IMR-90 (cell line): Measurements from ENCODE around the gene DNAH9. TPM values are rescaled to one million over a fixed set of nuclear protein-coding genes. Genes with fewer than 3 reads are reported as not detected.

ENCODE experiments used
- ATAC-seq: fragments of 200-7000 bp; cut with Tn5 transposase; 2 replicates; pipeline ENCODE4 v1.9.1; 2020; ENCODE audit warnings: low read depth, mild to moderate bottlenecking, moderate library complexity
- BruUV-seq: library from RNA; stranded (reverse); fragments of 400-500 nt; replicated peaks from 2 replicates; lab custom pipeline; 2021; lab: Mats Ljungman, UMichigan
- CTCF ChIA-PET: fragments of 300-600 bp; formaldehyde crosslinking; extraction: SDS; loops from one replicate; lab custom pipeline; 2021; ENCODE audit warnings: antibody characterized with exemption; lab: Yijun Ruan, JAX
- POLR2A ChIA-PET: fragments of 300-600 bp; sonication (Branson Sonifier 250); formaldehyde crosslinking; loops from one replicate; lab custom pipeline; 2022; ENCODE audit warnings: antibody characterized with exemption; ENCODE audit not compliant: unreplicated experiment; lab: Charles Lee
- DNase-seq: peaks from one replicate; pipeline ENCODE4 v3.0.0; 2013
- H2AFZ ChIP-seq: replicated peaks from 2 replicates; pipeline ENCODE3; 2013; ENCODE audit warnings: low read length, mild to moderate bottlenecking; ENCODE audit not compliant: poor library complexity
- H2AK5ac ChIP-seq: 2 replicates; pipeline ENCODE4 v1.6.1; 2013; ENCODE audit warnings: low read depth, low read length, inconsistent platforms
- H2AK9ac ChIP-seq: replicated peaks from 2 replicates; pipeline ENCODE3; 2013; ENCODE audit warnings: mild to moderate bottlenecking, low read depth, low read length, moderate library complexity; ENCODE audit not compliant: poor library complexity
- H2BK120ac ChIP-seq: 2 replicates; pipeline ENCODE4 v1.6.1; 2013; ENCODE audit warnings: low read depth, low read length, inconsistent platforms
- H2BK15ac ChIP-seq: 3 replicates; pipeline ENCODE4 v1.6.1; 2013; ENCODE audit warnings: low read depth, low read length, inconsistent platforms
- H2BK20ac ChIP-seq: 2 replicates; pipeline ENCODE4 v1.6.1; 2013; ENCODE audit warnings: low read depth, mild to moderate bottlenecking, inconsistent platforms, low read length, moderate library complexity
- H2BK5ac ChIP-seq: 2 replicates; pipeline ENCODE4 v1.6.1; 2013; ENCODE audit warnings: mild to moderate bottlenecking, low read depth, low read length, inconsistent platforms; ENCODE audit not compliant: poor library complexity, severe bottlenecking
- H3K14ac ChIP-seq: replicated peaks from 2 replicates; pipeline ENCODE4 v1.6.1; 2013; ENCODE audit warnings: low read depth, low read length, inconsistent platforms
- H3K18ac ChIP-seq: 2 replicates; pipeline ENCODE4 v1.6.1; 2013; ENCODE audit warnings: low read depth, low read length, control low read depth
- H3K23ac ChIP-seq: 2 replicates; pipeline ENCODE4 v1.6.1; 2013; ENCODE audit warnings: low read depth, low read length, inconsistent platforms
- H3K27ac ChIP-seq: 2 replicates; pipeline ENCODE4 v1.5.1; 2013; ENCODE audit warnings: mild to moderate bottlenecking, control low read depth, low read length; ENCODE audit not compliant: insufficient read depth
- H3K27me3 ChIP-seq: 2 replicates; pipeline ENCODE4 v1.6.1; 2013; ENCODE audit warnings: low read length; ENCODE audit not compliant: control insufficient read depth, insufficient read depth
- H3K36me3 ChIP-seq: 2 replicates; pipeline ENCODE4 v1.6.1; 2013; ENCODE audit warnings: low read length, mixed read lengths; ENCODE audit not compliant: control insufficient read depth, insufficient read depth
- H3K4ac ChIP-seq: 2 replicates; pipeline ENCODE4 v1.6.1; 2013; ENCODE audit warnings: low read depth, low read length, inconsistent platforms
- H3K4me1 ChIP-seq: 2 replicates; pipeline ENCODE4 v1.6.1; 2013; ENCODE audit warnings: low read length, mixed read lengths; ENCODE audit not compliant: control insufficient read depth, insufficient read depth
- H3K4me2 ChIP-seq: 2 replicates; pipeline ENCODE4 v1.6.1; 2013; ENCODE audit warnings: low read depth, mild to moderate bottlenecking, control low read depth, low read length, moderate library complexity
- H3K4me3 ChIP-seq: 2 replicates; pipeline ENCODE4 v1.5.1; 2013; ENCODE audit warnings: low read depth, mild to moderate bottlenecking, control low read depth, low read length, moderate library complexity; ENCODE audit not compliant: insufficient read depth
- H3K56ac ChIP-seq: 2 replicates; pipeline ENCODE4 v1.6.1; 2013; ENCODE audit warnings: low read length, inconsistent platforms; ENCODE audit not compliant: insufficient read depth; ENCODE audit errors: extremely low read depth
- H3K79me1 ChIP-seq, 2 experiments: 2 replicates each; pipeline ENCODE4 v1.6.1; 2013; ENCODE audit warnings: low read length in 2 of 2, inconsistent platforms in 1 of 2, low read depth in 1 of 2
- H3K9ac ChIP-seq: 2 replicates; pipeline ENCODE4 v1.6.1; 2013; ENCODE audit warnings: low read depth, low read length, control low read depth
- H3K9me1 ChIP-seq: 2 replicates; pipeline ENCODE4 v1.6.1; 2013; ENCODE audit warnings: low read length, inconsistent platforms; ENCODE audit not compliant: insufficient read depth
- H3K9me3 ChIP-seq: 2 replicates; pipeline ENCODE4 v1.6.1; 2013; ENCODE audit warnings: low read length; ENCODE audit not compliant: control insufficient read depth, insufficient read depth
- H4K20me1 ChIP-seq: 2 replicates; pipeline ENCODE4 v1.6.1; 2013; ENCODE audit warnings: low read length, inconsistent platforms; ENCODE audit not compliant: insufficient read depth
- H4K5ac ChIP-seq: 2 replicates; pipeline ENCODE4 v1.6.1; 2013; ENCODE audit warnings: mild to moderate bottlenecking, low read depth, low read length, control low read depth
- H4K8ac ChIP-seq, 2 experiments: 2 replicates each; pipeline ENCODE4 v1.6.1; 2013; ENCODE audit warnings: low read depth in 2 of 2, low read length in 2 of 2, control low read depth in 1 of 2, inconsistent platforms in 1 of 2
- H4K91ac ChIP-seq: 2 replicates; pipeline ENCODE4 v1.6.1; 2013; ENCODE audit warnings: low read depth, low read length, inconsistent platforms; ENCODE audit not compliant: insufficient read depth
- BHLHE40 ChIP-seq: fragments of 150-350 bp; IDR thresholded peaks from 2 replicates; pipeline ENCODE4 v1.6.1; 2016; ENCODE audit warnings: mild to moderate bottlenecking, low read depth, low read length
- CEBPB ChIP-seq: IDR thresholded peaks from 2 replicates; pipeline ENCODE4 v1.6.1; 2012; ENCODE audit warnings: low read depth, low read length, improper control_type of control experiment
- CHD1 ChIP-seq: IDR thresholded peaks from 2 replicates; pipeline ENCODE4 v1.6.1; 2012; ENCODE audit warnings: low read depth, low read length, improper control_type of control experiment
- FOS ChIP-seq: fragments of 150-350 bp; IDR thresholded peaks from 2 replicates; pipeline ENCODE4 v1.6.1; 2016; ENCODE audit warnings: low read depth, low read length
- MAFK ChIP-seq: IDR thresholded peaks from 2 replicates; pipeline ENCODE4 v1.6.1; 2012; ENCODE audit warnings: low read depth, low read length, improper control_type of control experiment
- MAZ ChIP-seq: IDR thresholded peaks from 2 replicates; pipeline ENCODE4 v1.6.1; 2012; ENCODE audit warnings: low read depth, mild to moderate bottlenecking, low read length, improper control_type of control experiment, moderate library complexity, borderline replicate concordance
- MXI1 ChIP-seq: IDR thresholded peaks from 2 replicates; pipeline ENCODE4 v1.6.1; 2012; ENCODE audit warnings: low read depth, mild to moderate bottlenecking, low read length, moderate library complexity, borderline replicate concordance
- NFE2L2 ChIP-seq: fragments of 150-350 bp; IDR thresholded peaks from 2 replicates; pipeline ENCODE4 v1.6.1; 2016; ENCODE audit warnings: low read depth, mild to moderate bottlenecking, low read length
- POLR2A ChIP-seq: IDR thresholded peaks from 2 replicates; pipeline ENCODE4 v1.6.1; 2012; ENCODE audit warnings: mild to moderate bottlenecking, low read depth, low read length
- RAD21 ChIP-seq: IDR thresholded peaks from 2 replicates; pipeline ENCODE4 v1.6.1; 2012; ENCODE audit warnings: low read length, improper control_type of control experiment
- RCOR1 ChIP-seq: IDR thresholded peaks from 2 replicates; pipeline ENCODE4 v1.6.1; 2012; ENCODE audit warnings: mild to moderate bottlenecking, low read length, improper control_type of control experiment; ENCODE audit not compliant: insufficient replicate concordance
- RFX5 ChIP-seq: IDR thresholded peaks from 2 replicates; pipeline ENCODE4 v1.8.0; 2012; ENCODE audit warnings: low read depth, mild to moderate bottlenecking, low read length, moderate library complexity
- WGBS, 2 experiments: methylation state at CpG; one replicate each; pipeline versions ENCODE4 v1.1.5 to v1.1.7; 2013; ENCODE audit warnings: missing lambda C conversion rate in 2 of 2; ENCODE audit not compliant: insufficient read length in 1 of 2; ENCODE audit errors: extremely low coverage in 2 of 2; 5-methylcytosine and 5-hydroxymethylcytosine counted together
- dilution Hi-C: fragments of 300-500 bp; cut with HindIII; formaldehyde crosslinking; loops from one replicate; pipeline ENCODE4 v1.14.3; 2018; ENCODE audit warnings: low sequenced_read_pairs; ENCODE audit not compliant: unreplicated experiment
- in situ Hi-C: fragments of 300-500 bp; cut with MboI; formaldehyde crosslinking; loops from 3 replicates; pipeline ENCODE4 v1.14.3; 2019; ENCODE audit warnings: low sequenced_read_pairs, inconsistent platforms, mixed read lengths
- intact Hi-C: fragments of 100-400 bp; cut with micrococcal nuclease; formaldehyde crosslinking; loops from 2 replicates; pipeline ENCODE4 v1.10.0; 2022
- polyA plus RNA-seq, 3 experiments: library from polyadenylated mRNA; depleted of rRNA; stranded (reverse); fragments of >200 nt; gene quantifications; 2 replicates each; pipeline ENCODE4 v1.2.3, GENCODE V29; 2012; ENCODE audit warnings: low replicate concordance in 1 of 3
- total RNA-seq: library from RNA; depleted of rRNA; stranded (reverse); fragments of >200 nt; gene quantifications from 2 replicates; pipeline ENCODE4 v1.2.3, GENCODE V29; 2012
- TF ChIP-seq, protein P1 (sequence below): fragments of 150-350 bp; IDR thresholded peaks from 2 replicates; pipeline ENCODE4 v1.6.1; 2016; ENCODE audit warnings: low read depth, mild to moderate bottlenecking, low read length, moderate library complexity, borderline replicate concordance
- TF ChIP-seq, protein P2 (sequence below): fragments of 150-350 bp; IDR thresholded peaks from 2 replicates; pipeline ENCODE4 v1.6.1; 2017; ENCODE audit warnings: mild to moderate bottlenecking, antibody characterized with exemption, low read length, low read depth
- TF ChIP-seq, protein P3 (sequence below): conservative IDR thresholded peaks from 2 replicates; pipeline ENCODE4 v1.5.1; 2012; ENCODE audit warnings: mild to moderate bottlenecking, low read depth, low read length, improper control_type of control experiment

Gene DNAH9
- total and polyA plus RNA-seq, 2 of the 4 experiments (the other 2 are of a cell fraction): not detected

DNA sequence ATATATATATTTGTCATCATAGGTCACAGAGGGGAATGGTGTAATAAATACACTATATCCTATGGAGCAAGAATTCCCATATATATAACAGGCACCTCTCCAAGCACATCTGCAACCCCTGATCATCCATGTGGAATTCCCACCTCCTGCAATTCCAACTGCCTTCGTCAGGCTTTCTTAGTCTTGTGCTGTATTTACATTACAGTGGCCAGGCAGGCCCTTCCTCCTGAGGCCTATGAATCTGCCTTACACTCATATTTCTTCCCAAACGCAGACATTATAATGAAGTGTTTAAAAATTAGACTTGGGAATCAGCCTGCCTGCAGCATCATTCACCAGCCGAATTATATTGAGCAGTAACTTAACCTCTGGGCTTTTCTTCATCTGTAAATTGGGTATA, 19.3 kb upstream of the DNAH9 start:
- in situ Hi-C loops: no loop called here
- no peak overlapping the region for H4K8ac ChIP-seq

More for the DNA sequence above, 19.3 kb upstream of the DNAH9 start:
- Histone ChIP-seq H4K5ac (no peak overlapping the region), H3K27me3 (no peaks in the 10 kb centered on the region), H3K23ac (no peak overlapping the region), H3K27ac (no peak overlapping the region), H2AK5ac (no peak overlapping the region), H3K79me1 (no peaks in the 10 kb centered on the region), H3K9ac (no peak overlapping the region), H2BK5ac (no peak overlapping the region), H3K9me3 (peaks cover 22% of the 10 kb centered on the region; the same call in 1 of the 2 replicates), H4K91ac (no peak overlapping the region), H2BK15ac (no peak overlapping the region), H3K4me3 (no peak overlapping the region), H2AK9ac (no peak overlapping the region), H3K18ac (no peak overlapping the region), H3K4me1 (no peaks in the 10 kb centered on the region), H3K56ac (no peak overlapping the region), H2BK20ac (no peak overlapping the region), H4K20me1 (no peaks in the 10 kb centered on the region), H3K14ac (no peak overlapping the region), H2BK120ac (no peak overlapping the region), H3K9me1 (no peaks in the 10 kb centered on the region), H3K36me3 (no peaks in the 10 kb centered on the region), H3K4ac (no peak overlapping the region), H3K4me2 (no peak overlapping the region), H2AFZ (no peak overlapping the region)
- ATAC-seq (no peak), DNase-seq (no peak)
- no TSS peak for BruUV-seq
- CTCF ChIA-PET: interaction anchor here (0.6 kb wide), 1 partner anchor 9 kb away, joined by 3 read pairs; no protein-coding TSS in a partner anchor
- intact Hi-C loops (no loop called here), dilution Hi-C loops (no loop called here)
- no CpG with 5 or more reads among the region's 3 CpGs for WGBS, 2 experiments
- TF ChIP-seq CEBPB (no peak), MAFK (no peak), NFE2L2 (no peak), BHLHE40 (no peak), MAZ (no peak), MXI1 (no peak), RCOR1 (no peak), RAD21 (no peak), CHD1 (no peak), POLR2A (no peak), FOS (no peak), RFX5 (no peak)
- TF ChIP-seq, protein P1, sequence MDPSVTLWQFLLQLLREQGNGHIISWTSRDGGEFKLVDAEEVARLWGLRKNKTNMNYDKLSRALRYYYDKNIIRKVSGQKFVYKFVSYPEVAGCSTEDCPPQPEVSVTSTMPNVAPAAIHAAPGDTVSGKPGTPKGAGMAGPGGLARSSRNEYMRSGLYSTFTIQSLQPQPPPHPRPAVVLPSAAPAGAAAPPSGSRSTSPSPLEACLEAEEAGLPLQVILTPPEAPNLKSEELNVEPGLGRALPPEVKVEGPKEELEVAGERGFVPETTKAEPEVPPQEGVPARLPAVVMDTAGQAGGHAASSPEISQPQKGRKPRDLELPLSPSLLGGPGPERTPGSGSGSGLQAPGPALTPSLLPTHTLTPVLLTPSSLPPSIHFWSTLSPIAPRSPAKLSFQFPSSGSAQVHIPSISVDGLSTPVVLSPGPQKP: no peak
- TF ChIP-seq, protein P2, sequence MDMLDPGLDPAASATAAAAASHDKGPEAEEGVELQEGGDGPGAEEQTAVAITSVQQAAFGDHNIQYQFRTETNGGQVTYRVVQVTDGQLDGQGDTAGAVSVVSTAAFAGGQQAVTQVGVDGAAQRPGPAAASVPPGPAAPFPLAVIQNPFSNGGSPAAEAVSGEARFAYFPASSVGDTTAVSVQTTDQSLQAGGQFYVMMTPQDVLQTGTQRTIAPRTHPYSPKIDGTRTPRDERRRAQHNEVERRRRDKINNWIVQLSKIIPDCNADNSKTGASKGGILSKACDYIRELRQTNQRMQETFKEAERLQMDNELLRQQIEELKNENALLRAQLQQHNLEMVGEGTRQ: no peak
- TF ChIP-seq, protein P3, sequence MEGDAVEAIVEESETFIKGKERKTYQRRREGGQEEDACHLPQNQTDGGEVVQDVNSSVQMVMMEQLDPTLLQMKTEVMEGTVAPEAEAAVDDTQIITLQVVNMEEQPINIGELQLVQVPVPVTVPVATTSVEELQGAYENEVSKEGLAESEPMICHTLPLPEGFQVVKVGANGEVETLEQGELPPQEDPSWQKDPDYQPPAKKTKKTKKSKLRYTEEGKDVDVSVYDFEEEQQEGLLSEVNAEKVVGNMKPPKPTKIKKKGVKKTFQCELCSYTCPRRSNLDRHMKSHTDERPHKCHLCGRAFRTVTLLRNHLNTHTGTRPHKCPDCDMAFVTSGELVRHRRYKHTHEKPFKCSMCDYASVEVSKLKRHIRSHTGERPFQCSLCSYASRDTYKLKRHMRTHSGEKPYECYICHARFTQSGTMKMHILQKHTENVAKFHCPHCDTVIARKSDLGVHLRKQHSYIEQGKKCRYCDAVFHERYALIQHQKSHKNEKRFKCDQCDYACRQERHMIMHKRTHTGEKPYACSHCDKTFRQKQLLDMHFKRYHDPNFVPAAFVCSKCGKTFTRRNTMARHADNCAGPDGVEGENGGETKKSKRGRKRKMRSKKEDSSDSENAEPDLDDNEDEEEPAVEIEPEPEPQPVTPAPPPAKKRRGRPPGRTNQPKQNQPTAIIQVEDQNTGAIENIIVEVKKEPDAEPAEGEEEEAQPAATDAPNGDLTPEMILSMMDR: no peak
- POLR2A ChIA-PET: no interaction called here
